HG03439 (cell line): Measurements from ENCODE around the gene SREK1IP1.

Source experiments
- ATAC-seq: cut with Tn5 transposase; IDR thresholded peaks from one replicate; pipeline ENCODE4 v1.9.1; 2021; ENCODE audit warnings: mild to moderate bottlenecking, moderate library complexity; ENCODE audit not compliant: unreplicated experiment

The SREK1IP1 gene

DNA sequence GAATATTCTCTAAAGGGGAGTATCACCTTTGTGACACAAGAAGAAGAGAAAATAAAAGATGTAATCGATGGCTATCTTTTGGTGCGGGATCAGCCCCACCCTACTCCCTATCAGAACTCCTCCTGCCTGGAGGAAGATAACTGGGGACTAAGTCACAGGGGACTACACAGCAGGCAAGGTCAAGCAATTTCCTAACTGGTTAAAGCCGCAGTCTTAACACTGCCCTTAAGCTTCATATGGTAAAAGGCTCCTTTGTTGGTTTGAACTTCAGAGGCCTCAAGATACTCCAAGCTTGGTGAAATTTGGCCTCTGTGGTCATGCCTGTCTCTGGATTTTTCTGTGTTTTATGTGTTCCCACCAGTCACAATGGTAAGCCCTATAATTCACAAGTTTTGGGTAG is 79.5 kb downstream of the SREK1IP1 start:
- ATAC-seq: no peak

DNA sequence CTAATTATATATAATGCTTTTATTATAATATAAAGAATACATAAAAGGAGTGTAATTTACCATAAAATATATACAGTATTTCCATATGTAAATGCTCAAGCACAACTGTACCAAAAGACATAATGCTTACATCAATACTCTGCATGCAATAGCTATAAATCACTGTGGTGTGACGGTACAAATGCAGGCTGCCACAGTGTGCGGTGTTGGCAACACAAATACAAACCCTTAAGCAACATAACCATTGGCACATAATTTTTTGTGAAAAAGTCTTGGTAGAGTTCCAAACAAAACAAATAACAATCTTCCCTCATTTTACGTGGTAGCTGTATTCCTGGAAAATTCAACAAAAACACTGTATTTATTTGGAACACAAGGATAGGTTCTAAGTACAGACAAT is 80.1 kb downstream of the SREK1IP1 start:
- no peak for ATAC-seq

DNA sequence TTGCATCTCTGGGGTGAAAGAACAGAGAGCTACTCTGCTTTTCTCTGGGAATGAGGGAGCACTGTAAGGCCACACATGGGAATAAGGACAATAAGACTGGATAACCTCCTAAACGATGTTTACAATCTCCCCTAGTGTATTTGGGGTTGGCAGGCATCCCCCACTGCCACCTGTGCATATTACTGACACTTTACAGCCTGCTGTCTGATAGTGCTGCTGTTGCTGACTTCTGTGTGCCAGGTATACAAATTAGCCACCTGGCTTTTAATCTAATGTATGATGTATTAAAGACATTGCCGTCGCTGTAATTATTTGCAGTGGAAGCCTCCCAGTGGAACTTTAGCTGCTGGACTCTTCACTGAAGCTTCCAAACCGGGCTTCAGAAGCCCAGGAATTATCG is 82.6 kb downstream of the SREK1IP1 start:
- ATAC-seq: no peak

DNA sequence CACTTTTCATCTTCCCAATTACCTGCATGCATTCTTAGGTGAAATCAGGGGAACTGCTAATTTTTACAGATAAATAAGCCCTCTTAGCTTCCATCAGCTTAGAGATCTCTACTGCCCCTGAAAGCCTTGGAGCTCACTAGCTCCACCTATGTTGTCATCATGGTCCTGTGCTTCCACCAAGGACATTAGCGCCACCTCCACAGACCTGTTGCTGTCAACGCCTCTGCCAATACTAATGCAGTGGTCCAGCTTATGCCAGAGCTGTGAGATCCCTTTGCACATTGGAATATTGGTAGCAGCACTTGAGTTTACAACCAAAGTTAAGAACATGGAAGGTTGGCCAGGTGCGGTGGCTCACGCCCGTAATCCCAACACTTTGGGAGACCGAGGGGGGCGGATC is 85.9 kb downstream of the SREK1IP1 start:
- ATAC-seq: no peak

DNA sequence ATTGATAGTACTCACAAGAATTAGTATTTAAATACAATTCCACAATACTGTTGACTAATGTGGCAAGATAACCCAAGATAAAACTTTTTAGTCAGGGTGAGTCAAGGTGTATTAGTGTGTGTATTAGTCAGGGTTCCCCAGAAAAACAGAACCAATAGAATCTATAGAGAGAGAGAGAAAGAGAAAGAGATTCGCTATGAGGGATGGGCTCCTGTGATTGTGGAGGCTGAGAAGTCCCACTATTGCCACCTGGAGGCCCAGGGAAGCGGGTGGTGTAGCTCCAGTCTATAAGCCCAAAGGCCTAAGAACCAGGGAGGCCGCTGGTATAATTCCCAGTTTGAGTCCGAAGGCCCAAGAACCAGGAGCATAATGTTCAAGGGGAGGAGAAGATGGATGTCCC is 88.2 kb downstream of the SREK1IP1 start:
- ATAC-seq: no peak

DNA sequence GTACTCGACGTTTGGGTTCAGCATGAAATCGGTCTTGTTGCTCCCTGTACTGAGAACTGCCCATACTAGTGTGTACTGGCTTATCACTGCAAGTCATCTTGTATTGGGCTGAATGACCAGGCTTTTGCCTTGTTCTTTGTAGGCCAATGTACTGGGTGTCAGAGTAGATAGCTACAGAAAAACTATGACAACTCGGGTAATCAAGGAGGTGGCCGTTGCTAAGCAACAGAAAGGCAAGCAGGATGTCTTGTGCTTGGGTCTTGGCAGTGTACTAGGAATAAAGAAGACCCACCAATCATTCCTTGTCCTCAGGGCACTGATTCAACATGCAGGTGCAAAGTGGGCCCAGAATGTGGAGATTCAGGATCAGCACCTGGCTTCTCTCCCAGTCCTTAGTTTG is 90.1 kb downstream of the SREK1IP1 start:
- ATAC-seq: no peak

DNA sequence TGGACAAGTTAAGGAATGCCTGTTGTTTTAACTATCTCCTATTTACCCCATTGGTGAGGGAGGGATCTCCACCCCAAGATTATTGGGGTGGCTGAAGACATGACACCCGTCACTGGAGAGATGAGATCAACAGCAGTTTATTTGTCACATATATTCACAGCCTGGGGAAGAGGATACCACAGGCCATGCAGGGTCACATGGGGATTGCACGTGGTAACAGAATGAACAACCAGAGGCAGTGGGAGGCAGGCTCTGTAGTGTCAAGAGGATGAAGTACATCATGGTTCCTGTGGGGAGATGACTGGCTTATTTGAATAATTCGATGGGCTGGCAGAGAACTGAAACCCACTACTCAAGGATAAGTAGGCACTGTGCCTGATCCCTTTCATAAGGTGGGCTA is 96.8 kb downstream of the SREK1IP1 start:
- ATAC-seq: no peak

DNA sequence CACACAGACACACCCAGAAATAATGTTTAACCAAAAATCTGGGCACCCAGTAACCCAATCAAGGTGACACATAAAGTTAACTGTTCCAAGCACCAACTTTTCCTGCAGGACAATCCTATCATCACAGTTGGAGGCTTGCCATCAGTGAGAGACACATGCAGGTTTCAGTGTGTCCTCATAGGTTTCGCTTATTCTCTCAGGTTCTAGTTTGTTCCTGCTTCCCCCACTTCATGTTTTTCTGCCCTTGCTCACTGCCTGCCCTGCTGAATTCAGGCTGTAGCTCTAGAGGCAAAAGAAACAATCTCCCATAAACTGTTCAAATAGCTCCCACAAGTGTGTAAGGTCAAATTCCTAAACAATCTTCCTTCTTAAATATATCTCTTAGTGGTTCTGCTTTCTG is 98.2 kb downstream of the SREK1IP1 start:
- no peak for ATAC-seq
